Measurements from ENCODE around the gene C1orf226. TPM values are rescaled to one million over a fixed set of nuclear protein-coding genes. Genes with fewer than 3 reads are reported as not detected.

The C1orf226 gene
- total RNA-seq, 1 donor from 2014 or later: 6.3 TPM

DNA sequence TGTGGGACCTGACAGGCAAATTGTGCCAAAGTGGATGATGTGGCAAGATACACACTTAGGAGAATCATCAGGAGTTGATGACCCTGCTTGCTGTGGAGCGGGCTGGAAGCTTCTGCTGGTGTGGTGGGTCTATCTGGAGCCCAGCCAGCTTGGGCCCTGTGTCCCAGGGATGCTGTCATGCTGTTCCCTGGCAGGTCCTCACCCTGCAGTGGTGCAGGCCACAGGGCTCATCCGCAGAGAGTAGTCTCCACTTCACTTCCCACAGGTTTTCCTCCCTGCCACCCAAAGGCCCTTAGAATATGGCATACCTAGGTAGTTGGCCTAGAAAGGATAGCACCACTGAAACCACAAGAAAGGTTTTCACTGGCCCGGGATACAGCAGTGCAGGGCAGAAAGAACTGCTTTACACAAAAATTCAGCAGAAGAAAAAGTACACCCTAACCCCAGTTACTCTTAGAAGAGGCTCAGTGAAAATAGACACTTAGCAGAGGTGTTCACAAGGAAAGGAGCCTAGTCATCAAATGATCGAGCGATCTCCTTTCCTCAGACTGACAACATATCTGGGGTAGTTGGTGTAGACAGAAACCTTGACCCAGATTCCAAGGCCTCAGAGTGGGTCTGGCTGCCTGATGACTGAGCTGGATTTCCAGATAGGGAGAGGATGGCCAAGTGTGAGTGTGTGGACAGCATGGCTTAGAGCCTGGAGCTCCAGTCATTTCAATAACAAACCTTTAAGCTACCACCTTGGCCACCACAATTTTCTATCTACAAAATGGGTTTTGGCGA is 1.3 kb upstream of the C1orf226 start:
- ATAC-seq (no peak), DNase-seq (no peak)
- TF ChIP-seq, protein P1, sequence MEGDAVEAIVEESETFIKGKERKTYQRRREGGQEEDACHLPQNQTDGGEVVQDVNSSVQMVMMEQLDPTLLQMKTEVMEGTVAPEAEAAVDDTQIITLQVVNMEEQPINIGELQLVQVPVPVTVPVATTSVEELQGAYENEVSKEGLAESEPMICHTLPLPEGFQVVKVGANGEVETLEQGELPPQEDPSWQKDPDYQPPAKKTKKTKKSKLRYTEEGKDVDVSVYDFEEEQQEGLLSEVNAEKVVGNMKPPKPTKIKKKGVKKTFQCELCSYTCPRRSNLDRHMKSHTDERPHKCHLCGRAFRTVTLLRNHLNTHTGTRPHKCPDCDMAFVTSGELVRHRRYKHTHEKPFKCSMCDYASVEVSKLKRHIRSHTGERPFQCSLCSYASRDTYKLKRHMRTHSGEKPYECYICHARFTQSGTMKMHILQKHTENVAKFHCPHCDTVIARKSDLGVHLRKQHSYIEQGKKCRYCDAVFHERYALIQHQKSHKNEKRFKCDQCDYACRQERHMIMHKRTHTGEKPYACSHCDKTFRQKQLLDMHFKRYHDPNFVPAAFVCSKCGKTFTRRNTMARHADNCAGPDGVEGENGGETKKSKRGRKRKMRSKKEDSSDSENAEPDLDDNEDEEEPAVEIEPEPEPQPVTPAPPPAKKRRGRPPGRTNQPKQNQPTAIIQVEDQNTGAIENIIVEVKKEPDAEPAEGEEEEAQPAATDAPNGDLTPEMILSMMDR (IDR thresholded peaks at IDR 0.05): no peak
- no peaks in the 10 kb centered on the region for H3K4me1 ChIP-seq
- intact Hi-C loops (cut with DNase I): no loop called here
- H3K27me3 ChIP-seq (ENCODE audit: low read depth): no peaks in the 10 kb centered on the region
- H3K9me3 ChIP-seq: no peaks in the 10 kb centered on the region
- H3K4me3 ChIP-seq: no peak overlapping the region
- H3K36me3 ChIP-seq: no peaks in the 10 kb centered on the region
- H3K27ac ChIP-seq: no peak overlapping the region

GRCh38 chr1:162381941-162382750 is 618 bp downstream of the C1orf226 start:
- no peaks in the 10 kb centered on the region for H3K27me3 ChIP-seq (ENCODE audit: low read depth)
- TF ChIP-seq, protein P1 (IDR thresholded peaks at IDR 0.05): no peak
- H3K27ac ChIP-seq: peak overlapping the region; percentile 67
- no peaks in the 10 kb centered on the region for H3K36me3 ChIP-seq
- H3K9me3 ChIP-seq: no peaks in the 10 kb centered on the region
- no peak overlapping the region for H3K4me3 ChIP-seq
- DNase-seq: no peak
- peak in 1 of 2 donors; percentile 5 for ATAC-seq
- H3K4me1 ChIP-seq: no peaks in the 10 kb centered on the region
- intact Hi-C loops (cut with DNase I): no loop called here

GRCh38 chr1:162383091-162383490 is 1.6 kb downstream of the C1orf226 start:
- Histone ChIP-seq H3K27me3 (ENCODE audit: low read depth) (no peaks in the 10 kb centered on the region), H3K4me3 (no peak overlapping the region), H3K36me3 (no peaks in the 10 kb centered on the region), H3K9me3 (no peaks in the 10 kb centered on the region), H3K4me1 (no peaks in the 10 kb centered on the region), H3K27ac (no peak overlapping the region)
- no peak for ATAC-seq
- DNase-seq: no peak
- TF ChIP-seq, protein P1 (IDR thresholded peaks at IDR 0.05): no peak
- intact Hi-C loops (cut with DNase I): no loop called here

GRCh38 chr1:162383516-162383915 is 2.0 kb downstream of the C1orf226 start:
- TF ChIP-seq, protein P1 (IDR thresholded peaks at IDR 0.05): no peak
- no peak for DNase-seq
- no peaks in the 10 kb centered on the region for H3K27me3 ChIP-seq (ENCODE audit: low read depth)
- intact Hi-C loops (cut with DNase I): no loop called here
- H3K9me3 ChIP-seq: no peaks in the 10 kb centered on the region
- H3K27ac ChIP-seq: no peak overlapping the region
- H3K36me3 ChIP-seq: no peaks in the 10 kb centered on the region
- ATAC-seq: no peak
- no peak overlapping the region for H3K4me3 ChIP-seq
- H3K4me1 ChIP-seq: no peaks in the 10 kb centered on the region

- H3K4me1 ChIP-seq: no peaks in the 10 kb centered on the region
- H3K36me3 ChIP-seq: no peaks in the 10 kb centered on the region
- H3K9me3 ChIP-seq: no peaks in the 10 kb centered on the region
- H3K27ac ChIP-seq: no peak overlapping the region
- intact Hi-C loops (cut with DNase I): no loop called here
- no peak for DNase-seq
- TF ChIP-seq, protein P1 (IDR thresholded peaks at IDR 0.05): no peak
- no peak for ATAC-seq
- H3K4me3 ChIP-seq: no peak overlapping the region
- no peaks in the 10 kb centered on the region for H3K27me3 ChIP-seq (ENCODE audit: low read depth)
These were observed 2.6 kb downstream of the C1orf226 start for GRCh38 chr1:162384116-162384515.

Measured in lower lobe of right lung (tissue), 2 donors.